ENCODE measurements around the gene MMP14. TPM values are rescaled to one million over a fixed set of nuclear protein-coding genes. Genes with fewer than 3 reads are reported as not detected.

Gene MMP14
- total RNA-seq, 1 donor, result 188 TPM

DNA sequence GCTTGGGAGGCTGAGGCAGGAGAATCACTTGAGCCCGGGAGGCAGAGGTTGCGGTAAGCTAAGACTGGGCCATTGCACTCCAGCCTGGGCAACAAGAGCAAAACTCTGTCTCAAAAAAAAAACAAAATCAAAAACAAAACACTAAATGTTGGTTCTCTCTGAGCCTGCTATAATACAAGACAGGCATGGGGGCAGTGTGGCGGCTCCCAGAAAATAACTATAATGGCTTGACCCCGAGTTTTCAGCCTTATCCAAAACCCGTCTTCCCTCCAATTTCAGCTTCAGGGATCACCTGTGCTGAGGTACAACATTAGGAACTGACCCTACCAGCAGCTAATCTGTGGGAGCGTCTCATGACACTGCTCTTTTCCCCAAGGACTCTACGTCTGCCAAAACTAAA is 22.0 kb upstream of the MMP14 start:
- peak overlapping the region; percentile 53 for H3K4me3 ChIP-seq (ENCODE audit: low read depth, low read length)
- DNase-seq (ENCODE audit: low read depth), result no peak

DNA sequence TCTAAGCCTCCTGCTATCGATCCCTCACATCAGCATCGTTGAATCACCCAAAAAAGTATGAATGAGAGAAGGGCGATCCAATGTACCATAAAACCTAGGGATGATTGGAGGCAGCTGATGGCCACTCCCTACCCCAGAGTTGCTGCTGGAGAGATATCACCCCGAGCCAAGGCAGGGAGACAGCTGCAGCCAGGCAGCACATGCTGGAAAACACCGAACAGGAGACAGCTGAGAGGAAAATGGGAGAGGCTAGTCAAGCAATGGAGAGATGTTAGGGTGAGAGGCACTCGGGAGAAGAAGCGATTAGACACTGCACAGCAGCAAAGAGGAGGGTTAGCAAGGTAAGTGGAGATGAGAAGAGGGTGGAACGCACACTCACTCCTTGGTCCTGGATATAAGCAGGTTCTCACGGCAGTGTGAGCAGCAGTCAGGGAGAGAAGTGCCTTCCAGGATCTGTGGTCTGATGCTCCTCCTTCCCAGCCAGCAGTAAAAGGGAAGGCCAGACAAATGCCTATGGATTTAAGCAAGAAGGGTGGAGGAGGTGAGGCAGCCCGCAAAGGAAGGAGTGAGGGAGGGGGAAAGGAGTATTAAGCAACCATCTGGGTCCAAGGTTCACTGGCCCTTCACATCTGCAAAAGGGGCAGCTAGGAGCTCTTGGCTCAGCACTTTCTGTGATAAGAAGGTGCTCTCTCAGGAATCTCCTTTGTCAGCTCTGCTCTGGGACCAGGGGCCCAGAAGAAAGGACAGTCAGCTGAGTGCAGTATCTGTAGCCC is 21.3 kb upstream of the MMP14 start, which contains the start of gene SLC7A7:
Gene SLC7A7, minus strand, starts transcription at position 495 of the 773 bp plus-strand sequence. CDS start 2,037 bp downstream, outside the sequence.
- TF ChIP-seq, protein P1, sequence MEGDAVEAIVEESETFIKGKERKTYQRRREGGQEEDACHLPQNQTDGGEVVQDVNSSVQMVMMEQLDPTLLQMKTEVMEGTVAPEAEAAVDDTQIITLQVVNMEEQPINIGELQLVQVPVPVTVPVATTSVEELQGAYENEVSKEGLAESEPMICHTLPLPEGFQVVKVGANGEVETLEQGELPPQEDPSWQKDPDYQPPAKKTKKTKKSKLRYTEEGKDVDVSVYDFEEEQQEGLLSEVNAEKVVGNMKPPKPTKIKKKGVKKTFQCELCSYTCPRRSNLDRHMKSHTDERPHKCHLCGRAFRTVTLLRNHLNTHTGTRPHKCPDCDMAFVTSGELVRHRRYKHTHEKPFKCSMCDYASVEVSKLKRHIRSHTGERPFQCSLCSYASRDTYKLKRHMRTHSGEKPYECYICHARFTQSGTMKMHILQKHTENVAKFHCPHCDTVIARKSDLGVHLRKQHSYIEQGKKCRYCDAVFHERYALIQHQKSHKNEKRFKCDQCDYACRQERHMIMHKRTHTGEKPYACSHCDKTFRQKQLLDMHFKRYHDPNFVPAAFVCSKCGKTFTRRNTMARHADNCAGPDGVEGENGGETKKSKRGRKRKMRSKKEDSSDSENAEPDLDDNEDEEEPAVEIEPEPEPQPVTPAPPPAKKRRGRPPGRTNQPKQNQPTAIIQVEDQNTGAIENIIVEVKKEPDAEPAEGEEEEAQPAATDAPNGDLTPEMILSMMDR (IDR thresholded peaks at IDR 0.05; ENCODE audit: insufficient read depth, low read depth, low read length), result no peak
- peak within 1 kb of the TSS; percentile 53 for H3K4me3 ChIP-seq (ENCODE audit: low read depth, low read length)

More for the DNA sequence above, 22.0 kb upstream of the MMP14 start:
- TF ChIP-seq, protein P1 (IDR thresholded peaks at IDR 0.05; ENCODE audit: insufficient read depth, low read depth, low read length), result no peak

DNA sequence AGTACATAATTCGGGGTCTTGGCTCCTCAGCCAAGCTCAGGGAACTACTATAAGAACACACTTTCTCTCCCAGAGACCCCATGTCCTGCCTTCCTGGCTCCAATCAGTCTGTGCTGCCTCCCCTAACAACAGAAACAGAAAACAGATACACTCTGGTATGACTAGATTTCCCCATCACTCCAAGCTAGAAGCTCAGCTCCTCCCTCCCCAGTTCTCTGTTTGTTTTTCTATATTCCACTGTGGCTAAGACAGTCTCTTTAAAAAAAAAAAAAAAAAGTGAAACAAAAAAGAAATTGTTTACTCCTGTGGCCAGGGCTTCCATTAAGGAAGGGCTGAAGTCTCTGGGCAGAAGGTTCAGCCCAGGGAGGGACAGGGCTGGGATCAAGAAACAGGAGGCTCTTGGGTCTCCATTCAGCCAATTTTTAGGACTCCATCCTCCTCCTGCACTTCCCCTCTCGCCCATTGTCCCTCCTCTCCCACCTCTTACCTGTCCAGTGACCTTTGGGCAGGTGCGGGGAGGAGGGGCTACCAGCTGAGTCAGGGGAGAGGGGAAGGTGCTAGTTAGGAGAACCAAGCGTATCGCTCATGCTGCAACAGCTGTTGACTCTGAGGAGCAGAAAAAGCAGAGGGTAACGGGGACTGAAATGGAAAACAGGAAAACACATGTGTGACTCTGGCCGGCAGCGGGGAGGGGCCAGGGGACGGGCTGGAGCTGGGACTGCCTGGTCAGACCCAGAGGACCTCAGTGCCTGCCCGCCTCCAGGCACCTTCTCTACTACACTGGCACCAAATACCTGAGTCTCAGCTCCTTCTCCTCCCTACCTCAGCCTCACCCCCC is 17.0 kb upstream of the MMP14 start:
- peak; percentile 85 for DNase-seq (ENCODE audit: low read depth)
- TF ChIP-seq, protein P1 (IDR thresholded peaks at IDR 0.05; ENCODE audit: insufficient read depth, low read depth, low read length), result no peak
- H3K4me3 ChIP-seq (ENCODE audit: low read depth, low read length), result peak overlapping the region; percentile 49

More for the DNA sequence above, 21.3 kb upstream of the MMP14 start, which contains the start of gene SLC7A7:
- DNase-seq (ENCODE audit: low read depth), result peak; percentile 84

DNA sequence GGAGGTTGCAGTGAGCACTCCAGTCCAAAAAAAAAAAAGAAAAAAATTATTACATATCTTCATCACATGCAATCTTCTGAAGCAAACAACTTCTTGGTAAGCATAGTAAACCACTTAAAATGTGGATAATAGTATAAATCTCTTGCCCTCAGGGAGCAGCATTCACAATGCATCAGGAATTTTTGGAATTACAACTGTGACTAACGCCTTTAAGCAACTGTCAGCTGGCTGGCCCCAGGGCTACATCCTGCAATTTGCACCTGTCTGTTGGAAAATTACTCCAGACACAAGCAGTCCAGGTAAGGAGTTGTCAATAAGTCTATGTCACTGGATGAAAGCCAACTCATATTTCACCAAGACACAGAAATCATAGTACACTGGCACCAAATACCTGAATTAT is 15.7 kb upstream of the MMP14 start:
- H3K4me3 ChIP-seq (ENCODE audit: low read depth, low read length), result no peak overlapping the region
- DNase-seq (ENCODE audit: low read depth), result peak; percentile 24
- TF ChIP-seq, protein P1 (IDR thresholded peaks at IDR 0.05; ENCODE audit: insufficient read depth, low read depth, low read length), result no peak

DNA sequence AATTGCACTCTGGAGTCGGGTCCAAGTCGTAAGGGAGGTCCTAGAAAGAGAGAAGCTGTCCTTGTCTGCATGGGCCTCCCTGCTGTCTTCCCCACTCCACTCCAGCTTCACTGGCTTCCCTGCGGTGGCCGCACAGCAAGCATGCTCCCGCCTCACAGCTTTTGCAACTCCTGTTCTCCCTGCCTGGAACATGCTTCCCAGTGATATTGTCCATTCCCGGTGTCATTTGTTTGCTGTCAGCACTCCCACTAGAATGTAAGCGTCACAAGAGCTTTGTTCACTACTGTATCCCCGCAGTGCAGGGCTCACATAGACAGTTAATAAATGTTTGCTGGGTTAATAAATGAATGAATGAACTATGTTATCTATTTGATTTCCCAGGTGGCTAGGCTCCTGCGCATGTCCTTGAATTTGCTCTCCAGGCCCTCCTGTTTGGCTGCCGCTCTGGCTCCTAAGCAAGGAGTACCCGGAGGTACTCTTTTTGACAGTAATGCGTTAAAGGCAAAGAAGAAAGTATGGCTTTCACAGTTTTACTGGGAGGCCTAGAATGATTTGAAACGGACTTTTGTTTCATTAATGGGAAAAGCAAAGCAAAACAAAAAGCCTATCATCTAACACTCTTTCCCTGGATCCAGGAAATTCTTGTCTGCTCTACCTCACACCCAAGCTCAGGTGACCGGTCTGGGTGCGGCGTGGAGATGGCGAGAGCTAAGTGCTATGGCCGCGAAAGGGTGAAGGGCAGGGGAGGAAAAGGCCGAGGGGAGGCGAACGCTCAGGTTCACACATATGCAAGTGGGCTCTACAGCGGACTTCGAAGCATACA is 15.0 kb upstream of the MMP14 start:
- H3K4me3 ChIP-seq (ENCODE audit: low read depth, low read length), result no peak overlapping the region
- TF ChIP-seq, protein P1 (IDR thresholded peaks at IDR 0.05; ENCODE audit: insufficient read depth, low read depth, low read length), result no peak
- peak; percentile 54 for DNase-seq (ENCODE audit: low read depth)

DNA sequence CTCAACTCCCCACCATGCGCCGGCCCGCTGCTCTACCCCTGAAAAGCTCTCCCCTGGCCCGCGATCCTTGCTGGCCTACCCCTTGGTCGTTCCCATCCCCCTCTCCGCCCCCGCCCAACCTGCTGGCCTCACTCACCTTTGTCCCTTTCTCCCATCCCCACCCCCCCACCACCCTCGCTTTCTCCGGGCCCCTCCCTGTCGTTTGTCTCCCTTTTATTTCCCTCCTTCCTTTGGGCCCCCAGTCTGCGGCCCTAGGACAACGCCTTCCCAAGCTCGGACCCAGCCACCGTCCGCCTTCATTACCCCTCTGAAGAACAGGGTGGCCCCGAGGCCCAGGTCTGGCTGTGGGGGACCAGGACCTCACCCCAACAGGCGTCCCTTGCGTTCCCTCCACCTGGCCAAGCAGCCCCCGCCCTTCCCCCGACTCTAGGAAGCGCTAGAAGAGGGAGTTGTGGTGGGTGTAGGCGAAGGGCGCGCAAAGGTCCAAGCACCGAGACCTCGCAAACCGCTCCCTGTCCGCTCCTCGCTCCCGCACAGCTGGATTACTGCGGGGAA is 14.3 kb upstream of the MMP14 start:
- TF ChIP-seq, protein P1 (IDR thresholded peaks at IDR 0.05; ENCODE audit: insufficient read depth, low read depth, low read length), result no peak
- DNase-seq (ENCODE audit: low read depth), result no peak
- H3K4me3 ChIP-seq (ENCODE audit: low read depth, low read length), result peak overlapping the region; percentile 25
